Suprapubic skin (tissue), 4 donors: Measurements from ENCODE around the gene PRRG3. TPM values are rescaled to one million over a fixed set of nuclear protein-coding genes. Genes with fewer than 3 reads are reported as not detected.

Source experiments
- DNase-seq, 2 donors: peaks; one replicate each; pipeline ENCODE4 v3.0.0-alpha.2; 2019; ENCODE audit warnings: low spot score in 2 of 2
- H3K27ac ChIP-seq: fragments of 200-600 bp; sonication (generic); one replicate; pipeline ENCODE4 v1.5.1; 2019
- H3K27me3 ChIP-seq: fragments of 200-600 bp; sonication (generic); one replicate; pipeline ENCODE4 v1.5.1; 2019
- H3K36me3 ChIP-seq: fragments of 200-600 bp; sonication (generic); one replicate; pipeline ENCODE4 v1.5.1; 2019
- H3K4me1 ChIP-seq: fragments of 200-600 bp; sonication (generic); one replicate; pipeline ENCODE4 v1.5.1; 2019
- H3K4me3 ChIP-seq: fragments of 200-600 bp; sonication (generic); one replicate; pipeline ENCODE4 v1.5.1; 2019; ENCODE audit warnings: mild to moderate bottlenecking
- H3K9me3 ChIP-seq: fragments of 200-600 bp; sonication (generic); one replicate; pipeline ENCODE4 v1.5.1; 2019
- CTCF ChIP-seq, 2 donors: fragments of 200-600 bp in 1 of 2; fragments of 450-650 bp in 1 of 2; sonication (generic) in 1 of 2; IDR thresholded peaks; one replicate each; pipeline ENCODE4 v1.5.1; 2016 to 2019; ENCODE audit warnings: antibody characterized with exemption in 2 of 2, mild to moderate bottlenecking in 1 of 2, moderate library complexity in 1 of 2
- EP300 ChIP-seq: sonication (generic); formaldehyde crosslinking; IDR thresholded peaks from one replicate; pipeline ENCODE4 v1.6.1; 2017; ENCODE audit warnings: antibody characterized with exemption
- POLR2A ChIP-seq, 2 donors: fragments of 450-650 bp; IDR thresholded peaks; one replicate each; pipeline ENCODE4 v1.6.1; 2017; ENCODE audit warnings: antibody characterized with exemption in 2 of 2, mild to moderate bottlenecking in 2 of 2, moderate library complexity in 2 of 2
- POLR2AphosphoS5 ChIP-seq, 3 donors: sonication (generic); formaldehyde crosslinking; IDR thresholded peaks; one replicate each; pipeline ENCODE4 v1.6.1; 2017; ENCODE audit warnings: antibody characterized with exemption in 3 of 3
- WGBS: methylation state at CpG from one replicate; pipeline ENCODE4 v1.1.5; 2018; 5-methylcytosine and 5-hydroxymethylcytosine counted together
- total RNA-seq, 4 donors: library from RNA; depleted of rRNA; stranded (reverse); fragments of >200 nt; gene quantifications; one replicate each; pipeline ENCODE4 v1.1.0, GENCODE V29; 2016

PRRG3 gene
- total RNA-seq, 4 donors from 2014 or later = 0.36 to 1.1 (median 1.0) TPM

- no peak for TF ChIP-seq CTCF (IDR thresholded peaks at IDR 0.05)
- no peak for TF ChIP-seq POLR2AphosphoS5 (IDR thresholded peaks at IDR 0.05)
- TF ChIP-seq POLR2A (IDR thresholded peaks at IDR 0.05) = no peak
- no peak for TF ChIP-seq EP300
- H3K4me3 ChIP-seq = no peak overlapping the region
- no peak overlapping the region for H3K27ac ChIP-seq
- 56% methylated on average over 22 of the region's 24 CpGs for WGBS
- no peaks in the 10 kb centered on the region for H3K9me3 ChIP-seq
- H3K4me1 ChIP-seq = no peaks in the 10 kb centered on the region
- H3K36me3 ChIP-seq = no peaks in the 10 kb centered on the region
- H3K27me3 ChIP-seq = no peaks in the 10 kb centered on the region
- peak; percentile 48 to 55 for DNase-seq
Measured at GRCh38 chrX:151722241-151722846, 27.1 kb downstream of the PRRG3 start.

- Histone ChIP-seq H3K36me3 (no peaks in the 10 kb centered on the region), H3K27me3 (no peaks in the 10 kb centered on the region), H3K27ac (no peak overlapping the region), H3K4me3 (no peak overlapping the region), H3K4me1 (no peaks in the 10 kb centered on the region), H3K9me3 (no peaks in the 10 kb centered on the region)
- TF ChIP-seq CTCF (IDR thresholded peaks at IDR 0.05) (no peak), POLR2AphosphoS5 (IDR thresholded peaks at IDR 0.05) (no peak), POLR2A (IDR thresholded peaks at IDR 0.05) (no peak), EP300 (no peak)
- DNase-seq = peak in 1 of 2 donors; percentile 49
- WGBS = 78% methylated on average over 7 of the region's 7 CpGs
Measured at GRCh38 chrX:151723156-151723760, 28.0 kb downstream of the PRRG3 start.

GRCh38 chrX:151724563-151725337 is 29.5 kb downstream of the PRRG3 start:
- H3K36me3 ChIP-seq = no peaks in the 10 kb centered on the region
- H3K27ac ChIP-seq = no peak overlapping the region
- no peaks in the 10 kb centered on the region for H3K9me3 ChIP-seq
- TF ChIP-seq CTCF (IDR thresholded peaks at IDR 0.05) (no peak), POLR2AphosphoS5 (IDR thresholded peaks at IDR 0.05) (no peak), EP300 (no peak), POLR2A (IDR thresholded peaks at IDR 0.05) (no peak)
- no peak overlapping the region for H3K4me3 ChIP-seq
- DNase-seq = no peak
- H3K27me3 ChIP-seq = no peaks in the 10 kb centered on the region
- H3K4me1 ChIP-seq = no peaks in the 10 kb centered on the region
- WGBS = 49% methylated on average over 6 of the region's 7 CpGs

- H3K27ac ChIP-seq = no peak overlapping the region
- TF ChIP-seq EP300 = no peak
- no peak for TF ChIP-seq POLR2A (IDR thresholded peaks at IDR 0.05)
- TF ChIP-seq CTCF (IDR thresholded peaks at IDR 0.05) = no peak
- TF ChIP-seq POLR2AphosphoS5 (IDR thresholded peaks at IDR 0.05) = no peak
- no peaks in the 10 kb centered on the region for H3K4me1 ChIP-seq
- 11% methylated on average over 1 of the region's 1 CpG for WGBS
- no peaks in the 10 kb centered on the region for H3K36me3 ChIP-seq
- DNase-seq = peak in 1 of 2 donors; percentile 50
- H3K27me3 ChIP-seq = no peaks in the 10 kb centered on the region
- no peaks in the 10 kb centered on the region for H3K9me3 ChIP-seq
- H3K4me3 ChIP-seq = no peak overlapping the region
Measured at GRCh38 chrX:151725338-151725614, 30.0 kb downstream of the PRRG3 start.

GRCh38 chrX:151726751-151727150 is 31.5 kb downstream of the PRRG3 start:
- WGBS = no CpG with 5 or more reads among the region's 5 CpGs
- no peaks in the 10 kb centered on the region for H3K9me3 ChIP-seq
- H3K27ac ChIP-seq = no peak overlapping the region
- peak in 1 of 2 donors; percentile 46 for DNase-seq
- TF ChIP-seq EP300 (no peak), POLR2AphosphoS5 (IDR thresholded peaks at IDR 0.05) (no peak), CTCF (IDR thresholded peaks at IDR 0.05) (no peak)
- no peak overlapping the region for H3K4me3 ChIP-seq
- no peaks in the 10 kb centered on the region for H3K4me1 ChIP-seq
- H3K36me3 ChIP-seq = no peaks in the 10 kb centered on the region
- no peaks in the 10 kb centered on the region for H3K27me3 ChIP-seq
